Adrenal gland (tissue), 12 donors: ENCODE results near the gene GNG2. TPM values are rescaled to one million over a fixed set of nuclear protein-coding genes. Genes with fewer than 3 reads are reported as not detected.

Experiments
- DNase-seq, 7 donors: peaks; one replicate each; pipeline ENCODE4 v3.0.0-alpha.2; 2019 to 2020
- H3K27ac ChIP-seq, 5 donors: fragments of 200-600 bp; sonication (generic) in 4 of 5; 1 replicate in 3 of 5; 2 replicates in 2 of 5; pipeline versions ENCODE4 v1.5.1 to v1.8.0; 2016 to 2020; ENCODE audit warnings: mild to moderate bottlenecking in 1 of 5
- H3K27me3 ChIP-seq: fragments of 200-600 bp; 2 replicates; pipeline ENCODE4 v1.8.0; 2021
- H3K36me3 ChIP-seq, 2 donors: fragments of 200-600 bp; replicated peaks in 1 of 2; 1 replicate in 1 of 2; 2 replicates in 1 of 2; pipeline versions ENCODE4 v1.5.1 to v1.8.0; 2018 to 2022
- H3K4me1 ChIP-seq, 2 donors: fragments of 200-600 bp; replicated peaks in 1 of 2; 1 replicate in 1 of 2; 2 replicates in 1 of 2; pipeline versions ENCODE4 v1.5.1 to v1.8.0; 2018 to 2021
- H3K4me3 ChIP-seq, 4 donors: fragments of 200-600 bp; sonication (generic) in 3 of 4; one replicate each; pipeline ENCODE4 v1.5.1; 2016 to 2018
- H3K9me3 ChIP-seq, 3 donors: fragments of 200-600 bp; sonication (generic) in 1 of 3; replicated peaks in 1 of 3; 1 replicate in 2 of 3; 2 replicates in 1 of 3; pipeline versions ENCODE4 v1.5.1 to v1.8.0; 2016 to 2021
- POLR2A ChIP-seq, 2 donors: fragments of 450-650 bp; IDR thresholded peaks; one replicate each; pipeline ENCODE4 v1.6.1; 2017; ENCODE audit warnings: antibody characterized with exemption in 2 of 2, mild to moderate bottlenecking in 2 of 2, moderate library complexity in 1 of 2
- WGBS, 4 donors: extraction: QIAGEN DNeasy Blood & Tissue Kit in 2 of 4; methylation state at CpG; one replicate each; pipeline versions ENCODE4 v1.1.5 to v1.1.7; 2013 to 2017; 5-methylcytosine and 5-hydroxymethylcytosine counted together
- intact Hi-C, 2 donors: fragments of 100-400 bp; cut with DNase I; formaldehyde crosslinking; loops; one replicate each; pipeline versions ENCODE4 v1.14.1 to v1.15.0; 2022 to 2023
- polyA plus RNA-seq, 3 donors: library from polyadenylated mRNA; stranded (reverse); fragments of 200-250 nt in 2 of 3; fragments of 350-450 nt in 1 of 3; fragmentation: Illumina TruSeq in 1 of 3; extraction: RNeasy Lipid Tissue Mini Kit (QIAGEN cat#74804) in 1 of 3; gene quantifications; one replicate each; pipeline ENCODE4 v1.2.3, GENCODE V29; 2013 to 2014
- total RNA-seq, 9 donors: library from RNA; depleted of rRNA in 4 of 9; stranded (reverse); fragments of >200 nt in 4 of 9; fragments of 120-200 nt in 1 of 9; fragmentation: NEBNext Ultra II Directional in 1 of 9; extraction: Animal tissue kit (Norgen Biotek cat#: 25700) in 1 of 9; gene quantifications; one replicate each; pipeline versions ENCODE4 v1.1.0 to v1.2.4, GENCODE V29; 2013 to 2023
- TF ChIP-seq, protein P1 (sequence below), 6 experiments: fragments of 450-650 bp in 4 of 6; fragments of 200-600 bp in 2 of 6; sonication (generic) in 1 of 6; IDR thresholded peaks; 1 replicate in 5 of 6; 2 replicates in 1 of 6; pipeline versions ENCODE4 v1.5.1 to v1.8.0; 2016 to 2021; ENCODE audit warnings: antibody characterized with exemption in 6 of 6, mild to moderate bottlenecking in 2 of 6, moderate library complexity in 1 of 6
- donor health status: healthy with polysubstance abuse.
- donor health status: Bipolar disorder and iron deficiency.
- donor health status: DM: yes; HTN: yes; CAD: no.
- donor health status: DM: no; HTN: no; CAD: no.
- donor health status: DM: no; HTN: no; CAD: no.
- donor health status: DM: yes; HTN: yes; CAD: no.

GNG2 gene
- total and polyA plus RNA-seq, 12 donors: 6.7 to 61.4 (median 20.7) TPM

DNA sequence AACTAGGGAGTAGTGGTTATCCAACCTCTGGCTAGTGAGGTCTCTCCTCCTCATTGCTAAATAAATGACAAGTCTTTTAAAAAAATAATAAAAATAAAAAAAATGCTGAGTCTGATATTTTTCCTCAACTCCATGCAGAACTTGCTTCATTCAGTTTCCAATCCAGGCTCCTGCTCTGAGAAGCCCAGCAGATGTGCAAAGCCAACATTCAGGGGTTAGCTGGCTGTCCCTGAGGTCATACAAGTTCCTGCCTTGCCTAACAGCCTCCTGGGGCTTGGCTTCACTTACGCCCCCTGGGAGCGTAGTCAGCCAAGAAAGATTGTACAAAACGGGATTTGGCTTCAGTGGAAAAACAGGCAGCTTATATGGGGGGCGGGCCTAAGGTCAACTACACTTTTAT is 152.2 kb downstream of the GNG2 start:
- TF ChIP-seq, protein P1, sequence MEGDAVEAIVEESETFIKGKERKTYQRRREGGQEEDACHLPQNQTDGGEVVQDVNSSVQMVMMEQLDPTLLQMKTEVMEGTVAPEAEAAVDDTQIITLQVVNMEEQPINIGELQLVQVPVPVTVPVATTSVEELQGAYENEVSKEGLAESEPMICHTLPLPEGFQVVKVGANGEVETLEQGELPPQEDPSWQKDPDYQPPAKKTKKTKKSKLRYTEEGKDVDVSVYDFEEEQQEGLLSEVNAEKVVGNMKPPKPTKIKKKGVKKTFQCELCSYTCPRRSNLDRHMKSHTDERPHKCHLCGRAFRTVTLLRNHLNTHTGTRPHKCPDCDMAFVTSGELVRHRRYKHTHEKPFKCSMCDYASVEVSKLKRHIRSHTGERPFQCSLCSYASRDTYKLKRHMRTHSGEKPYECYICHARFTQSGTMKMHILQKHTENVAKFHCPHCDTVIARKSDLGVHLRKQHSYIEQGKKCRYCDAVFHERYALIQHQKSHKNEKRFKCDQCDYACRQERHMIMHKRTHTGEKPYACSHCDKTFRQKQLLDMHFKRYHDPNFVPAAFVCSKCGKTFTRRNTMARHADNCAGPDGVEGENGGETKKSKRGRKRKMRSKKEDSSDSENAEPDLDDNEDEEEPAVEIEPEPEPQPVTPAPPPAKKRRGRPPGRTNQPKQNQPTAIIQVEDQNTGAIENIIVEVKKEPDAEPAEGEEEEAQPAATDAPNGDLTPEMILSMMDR (IDR thresholded peaks at IDR 0.05): no peak
- TF ChIP-seq POLR2A (IDR thresholded peaks at IDR 0.05): no peak
- peaks cover 0 to 6% of the 10 kb centered on the region in 2 donors for H3K4me1 ChIP-seq
- H3K27ac ChIP-seq: peak overlapping the region in 1 of 5 donors; percentile 64
- DNase-seq: peak in 6 of 7 donors; percentile 33 to 80 (median 52)
- H3K4me3 ChIP-seq: no peak overlapping the region
- peaks cover 0 to 44% of the 10 kb centered on the region in 2 donors for H3K36me3 ChIP-seq
- no peaks in the 10 kb centered on the region for H3K9me3 ChIP-seq
- WGBS, 4 donors: 48 to 55% (median 52%) methylated on average over 4 of the region's 4 CpGs
- intact Hi-C loops: no loop called here
- H3K27me3 ChIP-seq: no peaks in the 10 kb centered on the region

GRCh38 chr14:52013984-52014600 is 153.7 kb downstream of the GNG2 start:
- peaks cover 0 to 29% of the 10 kb centered on the region in 2 donors for H3K36me3 ChIP-seq
- 76 to 83% (median 80%) methylated on average over 10 to 11 of the region's 11 CpGs for WGBS, 4 donors
- H3K4me1 ChIP-seq: peaks cover 0 to 6% of the 10 kb centered on the region in 2 donors
- H3K27ac ChIP-seq: peak overlapping the region in 1 of 5 donors; percentile 64
- intact Hi-C loops: no loop called here
- no peak for DNase-seq
- H3K9me3 ChIP-seq: no peaks in the 10 kb centered on the region
- H3K27me3 ChIP-seq: no peaks in the 10 kb centered on the region
- no peak overlapping the region for H3K4me3 ChIP-seq
- TF ChIP-seq POLR2A (IDR thresholded peaks at IDR 0.05): no peak
- TF ChIP-seq, protein P1 (IDR thresholded peaks at IDR 0.05): no peak

DNA sequence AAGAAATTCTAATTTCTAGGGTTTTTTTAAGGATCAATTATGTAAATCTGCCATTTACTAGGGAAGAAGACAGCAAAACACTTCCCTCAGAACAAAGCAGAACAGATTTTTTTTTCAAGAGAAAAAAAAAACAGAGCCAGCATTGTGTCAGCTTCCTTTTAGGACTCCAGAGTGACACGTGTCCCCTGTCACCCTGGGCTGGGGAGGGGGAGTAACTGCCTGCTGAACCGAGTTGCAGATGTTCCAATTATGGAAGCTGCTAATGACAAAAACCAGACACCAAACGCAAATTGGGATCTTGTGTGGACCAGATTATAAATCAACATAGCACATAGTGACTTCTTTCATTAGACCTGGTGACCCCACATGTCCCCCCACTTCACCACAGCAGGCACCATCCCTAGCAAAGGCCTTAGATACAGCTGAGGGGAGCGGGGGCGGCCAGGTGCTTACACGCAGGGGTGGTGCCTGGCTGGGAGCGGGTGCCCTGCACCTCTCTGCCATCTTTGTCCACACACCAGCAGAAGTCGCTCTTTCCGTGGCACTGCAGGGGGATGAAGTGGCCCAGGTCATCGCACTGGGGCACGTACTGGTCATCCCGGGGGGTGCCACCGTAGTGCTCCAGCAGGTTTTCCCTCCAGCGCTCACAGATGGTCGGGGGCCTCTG is 154.3 kb downstream of the GNG2 start:
- no peak for DNase-seq
- WGBS, 4 donors: 73 to 82% (median 80%) methylated on average over 11 to 15 of the region's 15 CpGs
- H3K27ac ChIP-seq: no peak overlapping the region
- intact Hi-C loops: no loop called here
- no peak overlapping the region for H3K4me3 ChIP-seq
- no peaks in the 10 kb centered on the region for H3K9me3 ChIP-seq
- peaks cover 0 to 23% of the 10 kb centered on the region in 2 donors for H3K36me3 ChIP-seq
- TF ChIP-seq, protein P1 (IDR thresholded peaks at IDR 0.05): no peak
- no peak for TF ChIP-seq POLR2A (IDR thresholded peaks at IDR 0.05)
- H3K4me1 ChIP-seq: peaks cover 0 to 6% of the 10 kb centered on the region in 2 donors
- no peaks in the 10 kb centered on the region for H3K27me3 ChIP-seq

DNA sequence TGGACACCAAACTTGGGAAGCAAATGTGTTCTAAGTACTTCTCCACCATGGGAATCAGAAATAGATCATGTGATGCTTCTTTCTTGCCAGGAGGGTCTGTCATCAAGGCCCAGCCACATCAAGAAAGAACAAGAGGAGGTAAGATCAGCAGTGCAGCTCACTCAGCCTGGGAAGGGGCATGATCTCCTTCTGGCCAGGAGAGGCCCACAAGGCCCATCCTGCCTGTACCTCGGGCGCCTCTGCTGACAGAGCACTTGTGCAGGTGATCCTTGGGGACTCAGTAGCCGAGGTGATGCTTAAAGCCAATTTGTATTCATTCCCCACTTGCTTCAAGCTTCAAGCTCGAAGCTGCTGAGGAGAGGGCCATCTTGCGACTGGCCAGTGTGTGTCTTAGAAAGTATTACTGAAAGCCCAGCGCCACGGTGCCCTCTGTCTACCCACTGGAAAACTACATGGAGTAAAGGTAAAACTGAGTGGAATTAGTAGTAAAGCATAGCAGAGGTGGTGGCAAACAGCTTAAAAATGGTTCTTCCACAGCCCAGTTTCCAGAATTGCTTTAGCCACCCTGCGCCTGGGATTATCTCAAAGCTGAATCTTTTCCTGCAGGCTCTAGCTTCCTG is 155.1 kb downstream of the GNG2 start:
- H3K27me3 ChIP-seq: no peaks in the 10 kb centered on the region
- DNase-seq: peak in 5 of 7 donors; percentile 39 to 67 (median 49)
- no peak for TF ChIP-seq POLR2A (IDR thresholded peaks at IDR 0.05)
- TF ChIP-seq, protein P1 (IDR thresholded peaks at IDR 0.05): peak; percentile 20 to 44 (median 34)
- intact Hi-C loops: no loop called here
- H3K27ac ChIP-seq: no peak overlapping the region
- H3K36me3 ChIP-seq: peaks cover 0 to 15% of the 10 kb centered on the region in 2 donors
- H3K4me1 ChIP-seq: peaks cover 0 to 6% of the 10 kb centered on the region in 2 donors
- H3K9me3 ChIP-seq: no peaks in the 10 kb centered on the region
- no peak overlapping the region for H3K4me3 ChIP-seq
- WGBS, 4 donors: 62 to 75% (median 70%) methylated on average over 8 of the region's 8 CpGs
